G401 (cell line): ENCODE results near the gene B4GALT1. TPM values are rescaled to one million over a fixed set of nuclear protein-coding genes. Genes with fewer than 3 reads are reported as not detected.

Experiments
- DNase-seq: peaks from one replicate; pipeline ENCODE4 v3.0.0-alpha.2; 2015; ENCODE audit warnings: low spot score
- in situ Hi-C: cut with HindIII; loops from 2 replicates; pipeline ENCODE4 v1.10.0; 2016; ENCODE audit warnings: low sequenced_read_pairs, mixed read lengths
- total RNA-seq: library from RNA; depleted of rRNA; stranded (reverse); fragments of >200 nt; shearing (Covaris generic); gene quantifications from 2 replicates; pipeline ENCODE4 v1.2.3, GENCODE V29; 2014

Gene B4GALT1
- total RNA-seq, 1 experiment from 2014 or later: 15.1 TPM

DNA sequence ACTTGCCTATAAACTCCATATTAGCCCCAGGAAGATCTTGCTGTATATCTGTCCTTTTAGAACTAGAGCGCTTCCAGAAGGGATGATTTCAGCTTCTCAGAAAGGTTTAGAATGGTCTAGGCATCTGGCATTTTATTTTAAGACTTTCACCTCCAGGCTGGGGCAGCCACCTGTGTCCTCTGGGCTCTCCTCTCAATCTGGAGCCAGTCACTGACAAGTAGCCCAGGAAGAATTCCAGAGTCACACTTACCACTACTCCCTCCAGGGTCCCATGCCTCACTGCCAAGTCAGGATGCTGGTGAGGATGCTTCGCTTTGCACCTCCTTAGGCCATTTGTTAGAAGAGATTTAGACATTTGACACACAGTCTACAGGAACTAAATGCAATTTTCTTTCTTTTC lies 20.8 kb downstream of the B4GALT1 start:
- in situ Hi-C loops: no loop called here

DNA sequence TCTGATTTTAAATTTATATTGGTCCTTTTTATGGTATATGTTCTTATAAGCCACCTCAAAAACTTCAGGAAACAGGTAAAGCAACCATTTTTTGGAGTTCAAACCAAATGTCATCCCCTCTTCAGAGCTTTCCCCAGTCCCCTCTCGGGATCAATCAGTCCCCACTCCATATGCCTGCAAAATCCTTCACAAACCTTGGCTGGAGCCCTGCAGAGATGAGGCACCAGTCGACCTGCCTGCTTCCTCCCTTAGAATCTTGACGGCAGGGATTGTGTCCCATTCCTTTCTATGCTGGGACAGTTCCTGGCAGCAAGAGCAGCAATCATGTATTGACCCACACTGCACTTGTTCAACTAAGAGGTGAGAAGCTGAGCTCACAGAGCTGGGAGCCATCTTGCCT lies 22.6 kb downstream of the B4GALT1 start:
- in situ Hi-C loops: no loop called here
- DNase-seq: no peak

More for the DNA sequence above, 20.8 kb downstream of the B4GALT1 start:
- no peak for DNase-seq

DNA sequence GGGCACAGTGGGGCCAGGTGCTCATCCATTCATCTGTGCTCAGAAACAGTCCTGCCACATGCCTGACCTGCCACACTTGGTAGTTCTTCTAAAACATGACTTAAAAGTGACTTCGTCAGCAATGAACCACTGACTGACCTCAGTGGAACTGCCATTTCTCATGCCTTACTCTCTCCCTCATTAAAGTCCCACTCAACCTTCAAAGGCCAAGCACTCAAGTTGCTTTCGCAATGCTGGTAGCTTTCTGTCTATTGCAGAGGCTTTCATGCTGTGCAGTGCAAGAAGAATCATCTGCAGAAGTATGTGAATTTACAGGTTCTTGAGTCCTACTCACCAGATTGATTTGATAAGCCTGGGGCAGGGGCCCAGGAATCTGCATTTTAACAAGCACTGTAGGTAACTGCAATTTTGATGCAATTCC lies 23.9 kb downstream of the B4GALT1 start:
- DNase-seq: no peak
- in situ Hi-C loops: no loop called here

DNA sequence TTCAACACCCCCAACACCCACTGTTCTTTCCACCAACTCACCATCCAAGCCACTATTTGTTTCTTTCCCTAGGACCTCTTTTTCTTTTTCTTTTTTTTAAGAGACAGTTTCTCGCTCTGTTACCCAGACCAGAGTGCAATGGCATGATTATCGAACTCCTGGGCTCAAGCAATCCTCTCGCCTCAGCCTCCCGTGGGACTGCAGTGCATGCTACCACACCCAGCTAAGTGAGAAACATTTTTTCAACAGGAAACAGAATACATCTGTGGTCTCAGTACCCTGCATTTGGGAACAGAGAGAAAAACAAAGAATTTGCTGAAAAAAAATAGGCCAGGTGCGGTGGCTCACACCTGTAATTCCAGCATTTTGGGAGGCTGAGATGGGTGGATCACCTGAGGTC lies 24.6 kb downstream of the B4GALT1 start:
- no peak for DNase-seq
- in situ Hi-C loops: no loop called here

DNA sequence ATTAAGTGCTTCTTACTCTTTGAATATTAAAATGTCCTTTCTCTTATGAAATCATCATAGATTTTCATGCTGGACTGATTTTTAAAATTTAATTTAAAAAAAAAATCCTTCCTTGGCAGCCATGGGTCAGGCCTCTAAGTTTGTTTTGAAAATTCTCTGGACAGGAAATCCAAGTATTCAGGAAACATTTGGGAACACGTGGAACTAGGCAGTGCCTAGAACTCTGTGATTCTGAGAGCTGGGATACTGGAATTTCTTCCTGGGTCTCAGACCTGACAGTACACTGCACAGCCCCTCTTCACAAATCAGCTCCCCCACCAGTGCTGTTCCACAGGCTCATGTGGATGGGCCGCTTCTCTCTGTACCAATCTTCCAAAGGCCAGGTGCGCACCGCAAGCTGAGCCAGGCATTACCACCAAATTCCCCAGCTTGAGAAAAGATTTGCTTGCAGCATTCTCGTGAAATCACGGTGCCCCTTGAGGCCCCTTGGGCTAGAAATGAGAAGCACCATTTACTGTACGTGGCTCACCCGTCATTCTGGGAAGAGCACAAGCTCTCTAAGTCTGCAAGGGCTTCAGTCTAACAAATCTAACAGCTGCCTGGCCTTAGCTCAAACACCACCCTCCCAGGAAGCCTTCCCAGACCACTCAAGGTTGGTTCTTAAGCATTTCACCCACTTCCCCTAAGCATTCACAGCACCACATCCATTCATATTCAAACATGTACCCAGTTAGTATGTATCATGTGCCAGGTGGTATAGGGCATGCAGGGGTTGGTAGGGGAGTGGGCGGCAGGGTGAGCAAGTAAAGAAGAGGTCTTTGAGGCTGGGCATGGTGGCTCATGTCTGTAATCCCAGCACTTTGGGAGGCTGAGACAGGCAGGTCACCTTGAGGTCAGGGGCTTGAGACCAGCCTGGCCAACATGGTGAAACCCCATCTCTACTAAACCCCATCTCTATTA lies 26.5 kb downstream of the B4GALT1 start:
- in situ Hi-C loops: no loop called here
- no peak for DNase-seq

DNA sequence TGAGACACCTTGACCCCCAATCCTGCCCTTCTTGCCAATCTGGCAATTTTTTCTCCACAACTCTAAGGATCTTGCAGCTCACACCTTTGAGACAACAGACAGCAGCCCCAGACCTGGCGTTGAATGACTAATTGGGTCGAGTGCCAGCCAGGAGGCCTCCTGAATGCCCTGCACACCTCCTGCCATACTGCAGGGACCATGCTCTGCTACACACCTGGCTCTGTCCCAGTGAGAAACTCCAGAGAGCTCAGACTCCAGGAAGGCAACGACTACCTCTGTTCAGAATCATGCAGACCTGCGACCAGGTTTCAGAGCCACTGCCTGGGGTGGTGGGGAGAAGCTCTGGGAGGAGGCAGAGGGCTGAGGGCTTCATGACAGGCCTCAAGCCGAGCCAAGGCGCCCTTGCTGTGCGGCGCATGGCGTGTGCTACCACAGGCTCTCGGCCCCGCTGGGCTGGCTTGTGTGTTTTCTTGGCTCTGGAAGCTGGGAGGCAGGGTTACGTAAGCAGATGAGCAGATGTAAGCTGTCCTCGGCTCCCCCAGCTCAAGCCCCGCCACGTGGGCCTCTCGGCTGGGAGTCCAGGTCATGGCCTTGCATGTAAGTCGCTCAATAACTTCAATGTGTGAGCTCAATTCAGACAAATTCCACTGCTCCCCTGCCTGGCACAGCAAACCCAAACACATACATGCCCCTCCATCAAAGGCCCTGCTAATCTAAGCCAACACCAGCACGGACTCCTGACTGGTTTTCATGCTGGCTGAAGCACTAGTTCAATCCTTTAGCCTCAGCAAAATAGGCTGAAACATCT lies 27.5 kb downstream of the B4GALT1 start:
- peak; percentile 95 for DNase-seq
- in situ Hi-C loops: no loop called here

DNA sequence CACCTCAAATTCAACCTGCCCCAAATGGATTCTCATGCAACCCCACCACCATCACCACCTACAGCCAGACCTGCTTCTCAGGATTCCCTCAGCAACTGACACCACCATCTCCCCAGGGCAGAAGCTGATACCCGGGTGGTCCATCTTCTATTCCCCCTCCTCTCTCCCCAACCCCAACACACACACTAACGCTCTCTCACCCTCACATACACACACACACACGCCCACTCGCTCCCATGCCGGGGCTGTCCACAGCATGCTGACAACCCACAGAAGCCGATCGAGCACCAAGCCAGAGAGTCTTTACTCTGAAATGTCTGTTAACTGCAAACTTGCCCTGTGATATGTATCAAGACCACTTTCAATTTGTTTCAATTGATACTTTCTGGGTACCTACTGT lies 28.4 kb downstream of the B4GALT1 start:
- in situ Hi-C loops: no loop called here
- no peak for DNase-seq

DNA sequence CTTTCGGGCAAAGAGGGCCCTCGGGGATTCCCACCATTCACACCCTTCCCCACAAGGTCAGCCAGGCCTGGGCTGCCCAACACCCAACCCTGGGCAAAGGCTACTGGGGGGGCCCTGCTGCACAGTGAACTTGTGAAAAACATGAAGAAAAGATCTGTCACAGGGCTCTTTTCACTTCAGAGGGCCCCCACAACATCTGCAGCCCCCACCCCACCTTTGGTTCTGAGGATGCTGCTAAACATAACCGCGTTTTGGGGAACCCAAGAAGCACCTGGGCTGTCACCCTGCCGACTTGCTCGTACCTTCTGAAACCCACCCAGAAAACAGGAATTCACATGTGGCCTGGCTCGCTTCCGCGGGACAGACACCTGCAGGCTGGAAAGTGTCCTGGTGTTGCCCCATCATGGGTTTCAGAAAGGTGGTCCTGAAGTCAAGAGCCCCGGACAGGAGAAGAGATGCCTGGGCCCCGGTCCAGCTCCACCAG lies 29.3 kb downstream of the B4GALT1 start:
- in situ Hi-C loops: no loop called here
- DNase-seq: no peak

DNA sequence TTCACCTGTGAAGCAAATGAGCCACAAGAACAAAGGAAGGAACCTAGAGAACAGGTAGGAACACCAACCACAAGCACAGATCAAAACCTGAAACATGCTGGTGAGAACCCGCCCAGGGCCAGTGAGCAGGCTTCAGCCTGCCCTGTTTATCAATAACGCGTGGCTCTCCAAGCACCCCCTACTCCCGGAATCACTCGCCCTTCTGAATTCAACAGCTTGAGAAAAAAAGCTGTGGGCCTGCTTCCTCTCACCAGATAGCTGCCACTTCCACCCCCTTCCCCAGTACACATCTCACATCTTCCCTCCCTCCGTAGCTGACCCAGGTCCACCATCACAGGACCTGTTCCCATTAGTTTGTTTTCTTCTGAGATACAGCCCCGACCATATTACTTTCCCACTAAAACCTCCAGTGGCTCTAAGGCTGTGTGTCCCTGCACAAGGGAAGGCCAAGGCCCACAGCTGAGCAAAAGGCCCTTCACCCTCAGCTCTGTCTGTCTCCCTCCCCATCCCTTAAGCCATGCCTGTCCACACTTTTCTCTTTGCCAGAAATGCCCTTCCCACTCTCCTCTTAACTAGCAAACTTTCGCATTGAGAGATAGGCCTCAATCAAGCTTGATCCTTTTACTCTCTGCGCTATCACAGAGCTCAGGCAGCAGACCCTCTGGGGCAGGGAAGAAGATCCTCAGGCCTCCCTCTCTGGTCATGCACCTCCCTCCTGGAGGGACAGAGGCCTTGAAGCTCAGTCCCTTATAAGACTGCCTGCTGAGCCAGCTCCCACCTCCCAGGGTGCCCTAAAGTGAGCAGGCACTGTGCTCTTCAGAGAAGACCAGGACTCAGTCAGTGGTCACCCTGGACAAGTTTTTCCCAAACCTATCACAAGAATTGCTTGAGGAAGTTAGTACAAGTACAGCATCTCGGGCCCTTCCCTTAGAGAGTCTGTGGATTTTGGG lies 30.1 kb downstream of the B4GALT1 start:
- in situ Hi-C loops: no loop called here
- DNase-seq: no peak

DNA sequence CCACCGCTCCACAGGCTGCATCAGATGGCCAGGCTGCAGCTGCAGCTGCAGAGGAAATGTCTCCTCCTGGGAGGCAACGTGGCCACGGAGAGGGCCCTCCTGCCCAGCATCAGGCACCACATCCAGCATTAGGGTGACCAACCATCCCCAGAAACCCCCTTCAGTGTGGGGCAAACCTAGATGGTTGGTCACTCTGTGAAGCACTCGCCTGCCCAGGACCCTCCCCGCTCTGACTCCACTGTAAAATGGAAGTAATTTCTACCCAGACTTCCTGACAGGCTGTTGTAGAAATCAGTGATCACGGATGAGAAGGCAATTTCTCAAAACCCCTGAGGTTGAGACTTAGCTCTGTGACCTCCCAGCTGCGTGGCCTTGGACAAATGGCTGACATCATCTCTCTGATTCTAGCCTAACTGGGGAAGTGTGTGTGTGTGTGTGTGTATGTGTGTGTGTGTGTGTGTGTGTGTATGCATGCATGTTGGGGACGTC lies 31.6 kb downstream of the B4GALT1 start:
- in situ Hi-C loops: no loop called here

DNA sequence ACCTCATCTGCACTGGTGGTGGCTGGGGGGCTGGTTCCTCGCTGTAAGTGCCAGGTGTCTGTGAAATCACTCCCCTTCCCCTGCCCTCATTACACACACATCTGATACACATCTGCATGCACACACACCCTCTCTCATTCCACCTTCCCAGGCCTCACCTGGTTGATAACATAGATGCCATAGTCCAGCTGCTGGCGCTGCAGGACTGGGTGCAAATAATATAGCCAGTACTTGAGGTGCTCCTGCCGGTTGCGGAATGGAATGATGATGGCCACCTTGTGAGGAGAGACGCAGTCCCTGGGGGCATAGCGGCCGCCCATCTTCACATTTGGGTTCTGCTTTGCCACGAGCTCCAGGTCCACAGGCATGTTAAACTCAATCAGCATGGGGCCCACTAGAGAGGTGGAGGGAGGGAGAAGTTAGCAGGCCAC lies 32.1 kb downstream of the B4GALT1 start:
- no peak for DNase-seq
- in situ Hi-C loops: no loop called here

More for the DNA sequence above, 31.6 kb downstream of the B4GALT1 start:
- no peak for DNase-seq

DNA sequence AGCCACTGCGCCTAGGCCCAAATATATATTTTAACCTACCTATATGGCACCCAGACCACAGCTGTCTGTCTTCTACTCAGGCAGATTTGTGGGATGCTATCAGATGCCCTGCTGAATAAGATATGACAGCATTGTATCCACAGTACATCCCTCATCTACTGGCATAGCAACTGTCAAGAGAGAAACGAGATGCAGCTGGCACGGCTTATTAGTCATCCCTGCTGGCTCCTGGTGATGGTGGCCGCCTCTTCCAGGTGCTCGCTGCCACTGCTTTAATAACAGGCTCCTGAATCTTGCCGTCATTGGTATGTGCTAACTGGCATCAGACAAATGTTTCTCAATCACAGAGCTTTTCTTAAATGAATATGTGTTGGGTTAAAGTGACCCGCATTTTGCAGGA lies 34.0 kb downstream of the B4GALT1 start:
- DNase-seq: no peak
- in situ Hi-C loops: no loop called here

DNA sequence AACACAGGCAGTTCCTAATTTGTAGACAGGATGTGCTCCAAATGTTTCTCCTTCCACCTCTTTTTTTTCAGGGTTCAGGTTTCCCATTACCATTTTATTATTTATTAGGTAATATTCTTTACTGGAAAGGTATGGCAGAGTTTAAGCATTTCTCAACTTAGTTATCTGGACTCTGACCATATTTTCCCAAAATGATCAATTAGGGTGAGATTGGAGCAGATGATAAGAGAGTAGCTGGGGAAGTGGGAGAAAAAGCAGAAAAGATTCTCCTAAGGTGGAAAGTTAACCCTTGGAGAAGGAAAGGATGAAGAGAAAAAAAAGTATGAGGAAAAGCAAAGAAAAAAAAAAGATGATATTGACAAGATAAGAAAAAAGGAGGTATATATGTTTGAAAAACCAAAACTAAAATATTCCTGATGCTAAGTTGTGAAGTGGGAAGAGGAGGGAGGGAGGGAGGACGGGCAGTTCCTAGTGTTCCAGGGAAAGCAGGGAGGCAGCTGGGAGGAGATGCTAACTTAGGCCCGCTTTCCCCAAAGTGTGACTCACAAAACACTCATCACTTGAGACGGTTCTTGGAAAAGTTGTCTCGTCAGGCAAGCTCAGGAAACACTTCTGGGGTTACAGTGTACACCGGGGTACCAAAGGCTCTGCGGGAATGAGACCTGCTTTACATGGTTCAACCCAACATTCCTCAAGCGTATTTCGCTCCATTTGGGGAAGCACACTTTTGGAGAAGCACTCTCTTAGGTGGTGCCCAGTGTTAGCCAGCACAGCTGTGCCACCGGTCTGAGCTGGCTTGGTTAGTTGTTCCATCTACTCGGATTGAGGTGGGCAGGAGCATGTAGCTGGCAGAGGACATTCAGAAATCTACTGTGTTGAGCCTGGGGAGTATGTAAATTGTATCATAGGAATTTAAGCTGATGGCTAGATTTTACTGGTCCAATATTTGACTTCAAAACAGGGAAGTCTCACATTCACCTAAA lies 35.1 kb downstream of the B4GALT1 start:
- DNase-seq: no peak
- in situ Hi-C loops: no loop called here

DNA sequence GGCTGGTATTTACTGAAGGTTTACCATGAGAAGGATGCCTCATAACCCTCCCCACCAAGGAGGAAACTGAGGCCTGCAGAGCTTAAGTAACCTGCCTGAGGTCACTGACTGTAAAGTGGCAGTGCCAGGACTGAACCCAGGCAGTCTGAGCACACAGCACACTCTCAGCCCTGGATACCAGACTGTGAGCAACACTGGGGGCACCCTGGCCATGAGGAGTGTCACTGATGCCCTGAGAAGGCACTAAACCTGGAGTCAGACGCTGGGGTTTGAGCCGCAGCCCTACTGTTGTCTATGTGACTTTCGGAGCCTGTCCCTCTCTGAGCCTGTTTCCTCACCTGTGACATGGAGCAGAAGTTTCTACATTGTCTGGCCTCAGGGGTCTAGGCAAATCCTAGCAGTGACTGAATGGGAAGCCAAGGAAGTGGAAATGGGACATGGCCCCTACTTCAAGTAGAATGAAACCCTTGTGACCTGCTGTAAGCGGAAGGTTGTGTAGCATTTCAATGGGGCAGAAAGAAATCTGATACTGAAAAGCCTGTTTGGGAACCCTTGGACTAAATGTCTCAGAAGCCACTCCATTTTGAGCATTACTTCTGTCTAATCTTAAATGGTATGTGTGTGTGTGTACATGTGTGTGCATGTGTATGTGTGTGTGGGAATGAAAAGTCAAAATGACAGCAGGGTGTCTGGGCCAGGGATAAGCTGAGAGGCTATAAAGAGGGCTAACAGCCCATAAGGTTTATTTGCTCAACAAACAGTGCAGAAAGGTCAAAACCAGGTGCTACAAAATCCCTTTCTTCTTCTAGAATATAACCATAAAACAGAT lies 36.0 kb downstream of the B4GALT1 start:
- in situ Hi-C loops: no loop called here
- DNase-seq: no peak

DNA sequence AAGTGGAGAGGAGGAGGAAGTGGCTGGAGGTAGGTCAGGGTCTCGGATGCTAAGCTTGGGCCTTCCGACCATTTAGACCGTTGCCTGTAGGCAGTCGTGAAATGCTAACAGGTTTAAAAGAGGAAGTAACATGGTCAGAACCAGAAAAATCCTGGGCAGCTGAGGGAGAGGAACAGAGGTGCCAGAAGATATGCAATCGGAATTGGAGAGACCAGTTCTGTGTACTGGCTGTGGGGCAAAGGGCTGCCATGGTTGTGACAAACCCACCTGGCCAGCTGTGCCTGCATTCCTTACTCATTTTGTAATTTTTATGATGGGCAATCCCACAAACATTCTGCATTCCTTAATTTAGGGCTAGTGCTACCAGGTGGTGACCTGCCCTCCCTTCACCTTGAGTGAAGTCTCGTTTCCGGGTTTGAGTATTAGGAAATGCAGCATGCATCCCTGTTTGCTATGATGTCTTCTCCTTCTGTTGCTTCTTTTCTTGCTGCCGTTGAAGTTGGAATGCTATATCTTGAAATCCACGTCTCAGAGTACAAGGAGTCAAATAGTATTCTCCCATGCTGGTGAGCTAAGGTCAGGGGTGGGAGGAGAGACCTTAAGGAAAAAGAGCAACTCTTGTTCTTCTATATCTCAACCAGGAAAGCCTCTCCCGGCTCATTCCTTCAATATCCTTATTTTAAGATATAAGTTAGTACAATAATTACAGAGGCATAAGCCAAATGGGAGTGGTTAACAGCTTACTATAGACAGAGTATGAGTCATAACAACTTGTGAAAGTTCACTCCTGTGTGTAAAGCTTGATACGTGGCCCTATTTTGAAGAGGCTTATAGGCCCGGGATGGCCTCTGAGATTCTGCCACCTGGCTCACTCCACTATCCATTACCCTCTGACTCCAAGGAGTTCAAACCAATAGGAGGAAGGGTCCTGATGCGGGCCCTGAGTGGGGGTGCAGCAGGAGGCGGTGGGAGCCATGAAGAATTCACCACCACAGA lies 37.0 kb downstream of the B4GALT1 start:
- DNase-seq: no peak
- in situ Hi-C loops: no loop called here
